ENCODE measurements around the gene ACTA2.
A peak's percentile ranks its signal among the peaks of the same experiment; 100 is the strongest.

The ACTA2 gene

GRCh38 chr10:88980800-88981199, 28.2 kb upstream of the ACTA2 start:
- DNase-seq, result no peak

- no peak for DNase-seq
Observed at GRCh38 chr10:88980247-88980646, 27.7 kb upstream of the ACTA2 start.

- no peak for DNase-seq
Observed at GRCh38 chr10:88979603-88980002, 27.0 kb upstream of the ACTA2 start.

GRCh38 chr10:88979153-88979562, 26.6 kb upstream of the ACTA2 start:
- DNase-seq, result peak; percentile 69

GRCh38 chr10:88978463-88978862, 25.9 kb upstream of the ACTA2 start:
- DNase-seq, result no peak

- no peak for DNase-seq
Observed at GRCh38 chr10:88975377-88975720, 22.8 kb upstream of the ACTA2 start.

- no peak for DNase-seq
Observed at GRCh38 chr10:88974446-88975376, 22.1 kb upstream of the ACTA2 start.

- DNase-seq, result no peak
Observed at GRCh38 chr10:88974012-88974411, 21.4 kb upstream of the ACTA2 start.

- DNase-seq, result no peak
Observed at GRCh38 chr10:88971221-88972061, 18.9 kb upstream of the ACTA2 start.

GRCh38 chr10:88968391-88968790, 15.8 kb upstream of the ACTA2 start:
- no peak for DNase-seq

GRCh38 chr10:88966797-88967196, 14.2 kb upstream of the ACTA2 start:
- DNase-seq, result no peak

GRCh38 chr10:88964869-88965415, 12.4 kb upstream of the ACTA2 start:
- DNase-seq, result no peak

GRCh38 chr10:88964360-88964759, 11.8 kb upstream of the ACTA2 start:
- DNase-seq, result no peak

- DNase-seq, result no peak
Observed at GRCh38 chr10:88963318-88963717, 10.7 kb upstream of the ACTA2 start.

- no peak for DNase-seq
Observed at GRCh38 chr10:88962336-88962735, 9.8 kb upstream of the ACTA2 start.

- no peak for DNase-seq
Observed at GRCh38 chr10:88961266-88961665, 8.7 kb upstream of the ACTA2 start.

GRCh38 chr10:88960802-88961201, 8.2 kb upstream of the ACTA2 start:
- no peak for DNase-seq

GRCh38 chr10:88958721-88959120, 6.1 kb upstream of the ACTA2 start:
- no peak for DNase-seq

GRCh38 chr10:88957381-88957780, 4.8 kb upstream of the ACTA2 start:
- DNase-seq, result no peak

GRCh38 chr10:88954458-88955083, 2.0 kb upstream of the ACTA2 start:
- DNase-seq, result no peak

GRCh38 chr10:88953662-88954061, 1.1 kb upstream of the ACTA2 start:
- DNase-seq, result no peak

GRCh38 chr10:88949912-88950837, 2.4 kb downstream of the ACTA2 start:
- DNase-seq, result no peak
